HG02610 (cell line): Measurements from ENCODE around the gene SNX27.

Experiments
- ATAC-seq: cut with Tn5 transposase; IDR thresholded peaks from one replicate; pipeline ENCODE4 v1.9.1; 2021; ENCODE audit warnings: mild to moderate bottlenecking, moderate library complexity; ENCODE audit not compliant: unreplicated experiment

The SNX27 gene

DNA sequence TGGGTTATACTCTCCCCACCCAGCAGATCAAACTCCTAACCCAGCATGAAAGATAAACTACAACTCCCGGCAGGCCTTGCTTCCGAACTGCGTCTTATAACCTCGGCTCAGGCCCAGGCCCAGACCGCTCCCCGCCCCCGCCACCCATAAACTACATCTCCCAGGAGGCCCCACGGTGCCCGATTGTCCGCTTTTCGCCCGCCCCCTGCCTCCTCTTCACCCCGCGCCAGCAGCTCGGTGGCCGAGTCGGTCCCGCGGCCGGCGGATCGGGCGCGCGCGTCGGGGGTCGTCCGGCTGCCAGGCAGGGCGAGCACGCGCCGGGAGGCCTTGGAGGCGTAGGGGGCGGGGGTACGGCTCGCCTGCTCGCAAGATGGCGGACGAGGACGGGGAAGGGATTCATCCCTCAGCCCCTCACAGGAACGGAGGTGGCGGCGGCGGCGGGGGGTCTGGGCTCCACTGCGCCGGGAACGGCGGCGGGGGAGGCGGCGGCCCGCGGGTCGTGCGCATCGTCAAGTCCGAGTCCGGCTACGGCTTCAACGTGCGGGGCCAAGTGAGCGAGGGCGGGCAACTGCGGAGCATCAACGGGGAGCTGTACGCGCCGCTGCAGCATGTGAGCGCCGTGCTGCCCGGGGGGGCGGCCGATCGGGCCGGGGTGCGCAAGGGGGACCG, at the start of gene SNX27:
Gene SNX27, plus strand, starts transcription at position 219 of the 669 bp plus-strand sequence. Its CDS starts 152 bp downstream, at position 371.
- peak; percentile 94 for ATAC-seq

DNA sequence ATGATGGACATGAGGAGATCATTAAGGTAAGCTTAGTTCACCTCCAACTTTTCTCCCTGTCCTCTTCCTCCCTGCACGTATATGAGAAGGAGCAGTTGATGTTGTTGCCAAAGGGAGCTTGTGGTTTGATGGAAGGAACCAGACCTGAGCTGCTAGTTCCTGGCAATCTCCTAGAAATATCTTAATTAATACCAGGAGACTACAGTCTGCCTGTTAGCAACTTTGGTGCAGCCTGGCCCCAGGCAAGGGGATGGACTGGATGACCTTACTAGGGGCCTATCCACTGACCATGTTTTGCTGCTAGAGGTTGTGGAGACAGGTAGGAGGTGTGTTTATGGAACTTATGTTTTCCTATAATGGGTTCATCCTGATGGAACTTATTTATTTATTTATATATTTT, 49.2 kb upstream of the SNX27 start:
- ATAC-seq = no peak

DNA sequence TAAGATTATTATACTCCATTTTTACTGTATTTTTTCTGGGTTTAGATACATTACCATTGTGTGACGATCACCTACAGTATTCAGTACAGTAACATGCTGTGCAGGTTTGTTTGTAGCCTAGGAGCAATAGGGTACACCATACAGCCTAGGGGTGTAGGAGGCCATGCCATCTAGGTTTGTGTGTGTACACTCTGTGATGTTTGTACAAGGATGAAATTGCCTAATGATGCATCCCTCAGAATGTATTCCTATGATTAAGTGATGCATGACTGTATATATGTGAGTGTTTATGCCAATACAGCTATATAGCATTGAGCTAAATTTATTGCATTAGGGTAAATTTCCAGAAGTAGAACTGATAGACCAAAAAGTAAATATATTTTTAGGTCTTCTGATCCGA, 48.5 kb upstream of the SNX27 start:
- no peak for ATAC-seq

DNA sequence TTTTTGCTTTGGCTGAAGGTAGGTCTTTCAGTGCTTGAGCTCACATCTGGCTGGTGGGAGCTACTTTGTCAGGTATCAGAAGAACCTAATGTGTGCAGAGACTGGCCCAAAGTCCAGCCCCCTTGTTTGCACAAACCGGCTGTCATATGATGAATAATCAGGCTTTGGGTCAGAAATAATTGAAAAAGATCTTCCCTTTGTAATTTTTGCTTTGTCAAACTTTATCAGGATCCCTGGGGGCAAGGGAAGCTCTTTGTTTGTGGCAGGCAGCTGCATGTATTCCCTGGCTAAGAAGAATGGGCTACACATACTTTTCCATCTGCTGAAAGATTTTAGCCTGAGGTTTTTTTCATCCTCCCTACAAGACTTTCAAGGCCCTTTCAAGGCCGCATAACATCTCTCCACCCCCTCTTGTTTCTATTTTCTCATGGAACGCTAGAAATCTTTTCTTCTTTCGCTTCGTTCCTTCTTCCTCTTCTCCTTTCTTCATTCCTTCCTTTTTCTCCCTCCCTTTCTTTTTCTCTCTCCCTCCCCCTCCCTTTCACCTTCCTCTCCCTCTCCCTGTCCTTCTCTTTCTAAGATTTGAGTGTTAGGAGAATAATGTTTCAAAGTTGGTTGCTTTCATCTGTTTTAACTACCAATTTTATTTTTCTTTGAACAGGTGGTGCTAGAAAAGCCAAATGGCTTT, 46.2 kb upstream of the SNX27 start:
- no peak for ATAC-seq

DNA sequence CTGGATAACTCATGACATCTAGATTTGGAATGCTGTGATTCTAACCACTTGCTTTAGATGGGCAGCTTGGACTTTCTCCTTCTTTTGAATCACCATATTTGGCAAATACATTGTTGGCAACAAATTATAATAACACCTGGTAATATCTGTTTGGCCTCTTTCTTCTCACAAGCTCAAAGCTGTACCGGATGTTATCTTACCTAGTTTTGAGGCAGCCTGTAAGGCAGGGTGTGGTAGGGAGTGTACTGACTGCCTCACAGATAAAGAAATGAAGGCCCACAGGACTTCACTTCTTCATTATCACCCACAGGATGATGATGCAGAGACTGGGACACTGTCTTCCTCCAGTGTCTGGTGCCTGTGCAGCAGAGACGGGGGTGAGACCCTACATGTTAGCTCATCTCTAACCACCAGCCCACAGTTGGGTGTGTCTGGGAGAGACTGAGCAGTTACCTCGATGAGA, 43.2 kb upstream of the SNX27 start:
- no peak for ATAC-seq

DNA sequence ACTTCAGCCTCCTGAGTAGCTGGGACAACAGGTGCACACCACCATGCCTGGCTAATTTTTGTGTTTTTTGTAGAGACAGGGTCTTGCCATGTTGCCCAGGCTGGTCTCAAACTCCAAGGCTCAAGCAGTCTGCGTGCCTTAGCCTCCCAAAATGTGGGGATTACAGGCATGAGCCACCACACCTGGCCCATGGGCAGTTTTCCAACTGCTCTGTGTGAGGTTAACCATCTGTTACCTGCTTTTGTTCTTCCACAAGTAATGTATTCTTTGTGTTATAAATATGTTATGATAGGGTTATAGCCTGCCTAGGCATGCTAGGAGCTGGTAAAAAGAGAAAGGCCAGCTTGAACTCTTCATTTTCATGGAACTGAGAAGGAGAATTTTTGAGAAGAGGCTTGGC, 41.0 kb upstream of the SNX27 start:
- no peak for ATAC-seq

DNA sequence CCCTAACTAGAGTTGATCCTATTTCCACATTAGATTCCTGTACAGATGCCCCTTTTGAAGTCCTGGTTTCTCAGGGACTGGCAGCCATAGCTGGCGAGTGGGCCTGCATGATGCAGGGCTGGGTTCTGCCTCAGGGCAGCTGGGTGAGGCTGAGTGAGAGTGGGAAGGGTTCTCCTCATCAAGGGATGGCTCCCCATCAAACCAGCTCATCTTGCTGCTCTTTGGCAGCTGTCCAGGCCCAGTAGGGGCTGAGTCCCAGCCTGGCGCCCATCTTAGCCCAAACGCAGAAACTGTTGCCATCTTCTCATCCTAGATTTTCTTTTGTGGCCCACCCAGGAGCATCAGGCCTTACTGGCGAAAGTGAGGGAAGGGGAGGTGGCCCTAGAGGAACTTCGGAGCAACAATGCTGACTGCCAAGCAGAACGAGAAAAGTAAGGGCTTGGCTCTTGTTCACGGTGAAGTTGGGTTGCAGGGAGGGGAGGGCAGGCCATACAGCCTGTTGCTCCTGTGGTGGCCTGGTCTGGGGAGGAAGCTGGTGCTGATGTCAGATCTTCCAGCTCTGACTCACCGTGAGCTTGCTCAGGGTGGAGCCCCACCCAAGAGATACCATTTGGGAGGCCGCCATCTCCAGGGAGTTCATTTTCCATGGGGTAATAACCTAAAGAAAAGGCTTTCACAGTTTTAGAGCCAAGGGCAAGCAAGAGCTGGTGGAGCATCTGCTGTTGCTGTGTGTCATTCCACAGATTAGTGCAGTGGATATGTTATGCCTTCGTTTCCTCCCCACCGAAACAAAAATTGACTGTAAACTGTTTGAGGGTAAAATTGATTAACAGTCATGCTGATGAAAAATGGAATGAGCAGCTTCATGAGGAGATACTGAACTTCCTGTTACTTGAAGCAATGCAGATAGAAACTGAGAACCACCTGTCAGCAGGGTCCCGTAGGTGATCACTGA, 37.0 kb upstream of the SNX27 start:
- ATAC-seq = no peak

DNA sequence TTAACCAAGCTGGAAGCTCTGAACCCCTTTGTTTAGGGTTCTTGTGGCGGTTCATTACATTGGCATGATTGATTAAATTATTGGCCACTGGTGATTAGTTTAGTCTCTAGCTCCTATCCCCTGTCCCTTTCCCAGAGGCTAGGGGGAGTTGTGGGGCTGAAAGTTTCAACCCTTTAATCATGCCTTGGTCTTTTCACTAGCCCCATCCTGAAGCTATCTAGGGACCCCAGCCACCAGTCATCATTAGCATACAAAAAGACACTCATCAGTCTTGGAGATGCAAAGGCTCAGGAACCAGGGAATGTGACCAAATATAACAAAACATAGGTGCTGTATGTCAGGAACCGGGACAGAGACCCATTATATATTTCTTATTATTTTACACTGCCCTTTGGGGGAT, 34.7 kb upstream of the SNX27 start:
- no peak for ATAC-seq

DNA sequence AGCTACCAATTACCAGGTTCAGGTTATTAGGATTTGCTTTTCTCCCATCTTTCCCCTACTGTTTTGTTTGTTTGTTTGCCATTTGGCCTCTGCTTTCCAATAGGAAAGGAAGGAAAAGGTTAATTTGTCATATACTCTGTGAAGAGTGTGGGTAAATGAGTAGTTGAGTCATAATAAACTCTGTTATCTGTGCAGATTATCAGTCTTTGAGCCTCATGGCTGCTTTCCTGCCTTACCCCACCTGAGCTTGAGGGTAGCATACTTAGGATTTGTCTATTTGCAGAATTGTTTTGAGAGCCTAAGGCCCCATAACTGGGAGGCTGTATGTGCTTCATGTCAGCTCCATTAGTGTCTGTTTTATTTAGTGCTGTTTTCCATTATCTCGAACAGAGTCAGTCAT, 32.9 kb upstream of the SNX27 start:
- no peak for ATAC-seq

DNA sequence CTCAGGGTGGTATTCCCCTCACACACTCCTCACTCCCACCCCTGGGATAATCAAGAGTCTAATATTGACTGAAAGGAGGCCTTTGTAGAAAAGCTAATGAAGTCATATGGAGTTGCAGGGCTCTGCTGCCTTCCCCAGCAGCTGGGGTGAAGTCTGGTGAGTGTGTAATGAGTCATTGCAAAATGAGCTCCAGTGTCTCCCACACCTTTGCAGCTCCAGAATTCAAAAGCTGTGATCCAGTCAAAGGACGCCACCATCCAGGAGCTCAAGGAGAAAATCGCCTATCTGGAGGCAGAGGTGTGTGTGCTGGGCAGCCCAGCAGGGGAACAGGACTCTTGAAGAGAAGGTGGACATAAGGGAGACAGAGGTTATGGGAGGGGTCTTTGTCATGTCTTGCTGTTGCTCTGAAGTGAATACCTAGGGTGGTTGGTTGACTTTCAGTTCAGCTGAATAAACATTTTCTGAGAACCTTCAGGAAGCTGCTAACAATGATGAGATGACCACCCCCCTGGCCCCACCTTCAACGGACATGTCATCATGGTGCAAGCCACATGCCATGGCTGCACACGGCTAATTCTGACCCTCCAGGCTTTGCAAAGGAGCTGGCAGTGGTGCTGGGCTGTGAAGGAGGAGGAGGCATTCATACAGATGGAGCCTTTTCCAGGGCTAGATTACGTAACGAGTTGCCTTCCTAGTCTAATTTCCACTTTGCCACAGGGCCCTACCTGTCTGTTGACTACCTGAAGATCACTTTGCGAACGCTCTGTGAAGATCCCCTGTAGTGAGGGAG, 32.2 kb upstream of the SNX27 start:
- no peak for ATAC-seq

DNA sequence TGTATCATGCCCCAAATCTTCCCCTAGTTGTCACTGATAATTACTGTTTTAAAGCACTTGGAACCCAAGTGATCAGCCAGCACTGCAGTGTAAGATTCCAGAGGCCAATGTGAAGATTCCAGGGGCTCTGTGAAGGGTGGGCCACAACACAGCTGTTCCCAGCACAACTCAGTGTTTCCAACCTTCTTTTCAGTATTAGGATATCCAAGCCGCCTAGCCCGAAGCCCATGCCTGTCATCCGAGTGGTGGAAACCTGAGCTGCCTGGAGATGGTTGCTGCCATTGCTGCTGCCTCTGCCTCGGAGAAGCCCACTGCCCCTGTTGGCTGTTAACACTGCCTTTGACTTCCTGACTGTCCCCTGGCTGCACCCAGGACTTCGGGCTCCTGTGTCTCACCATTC, 30.4 kb upstream of the SNX27 start:
- ATAC-seq = no peak

DNA sequence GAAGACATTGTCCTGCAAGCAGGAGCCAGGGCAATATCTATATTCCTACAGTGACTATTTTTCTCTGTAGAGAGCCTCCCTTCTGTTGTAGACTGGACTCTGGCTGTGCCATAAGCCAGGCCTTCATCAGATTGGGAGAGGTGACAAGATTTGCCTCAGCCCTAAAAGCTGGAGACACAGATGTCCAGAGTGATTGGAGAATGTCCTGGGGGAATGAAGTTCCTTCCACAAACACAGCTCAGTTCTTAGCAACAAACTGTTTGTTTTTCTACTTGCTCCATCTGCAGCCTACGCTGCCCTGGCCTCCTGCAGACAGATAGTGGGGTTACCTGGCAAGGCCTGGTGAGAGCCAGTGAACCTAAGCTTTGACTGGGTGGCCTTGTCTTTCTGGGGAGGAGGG, 29.9 kb upstream of the SNX27 start:
- no peak for ATAC-seq

DNA sequence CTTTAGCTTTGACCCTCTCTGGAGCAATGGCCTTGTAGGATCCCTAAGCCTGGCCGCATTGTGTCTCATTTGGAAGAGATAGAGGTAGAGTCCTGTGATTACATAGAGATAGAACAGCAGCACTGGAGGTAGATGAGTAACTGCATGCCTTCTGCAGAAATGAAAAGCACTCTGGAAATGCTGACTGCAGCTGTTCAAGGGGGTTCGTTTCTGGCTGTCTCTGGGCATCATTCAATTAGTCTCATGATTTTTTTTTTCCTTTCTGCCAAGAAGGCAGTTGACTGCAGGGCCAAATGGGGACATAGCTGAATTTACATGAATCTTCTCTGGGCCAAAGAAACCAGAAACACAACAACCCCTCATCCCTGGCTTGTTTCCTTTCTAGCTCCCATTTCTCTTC, 28.1 kb upstream of the SNX27 start:
- no peak for ATAC-seq

DNA sequence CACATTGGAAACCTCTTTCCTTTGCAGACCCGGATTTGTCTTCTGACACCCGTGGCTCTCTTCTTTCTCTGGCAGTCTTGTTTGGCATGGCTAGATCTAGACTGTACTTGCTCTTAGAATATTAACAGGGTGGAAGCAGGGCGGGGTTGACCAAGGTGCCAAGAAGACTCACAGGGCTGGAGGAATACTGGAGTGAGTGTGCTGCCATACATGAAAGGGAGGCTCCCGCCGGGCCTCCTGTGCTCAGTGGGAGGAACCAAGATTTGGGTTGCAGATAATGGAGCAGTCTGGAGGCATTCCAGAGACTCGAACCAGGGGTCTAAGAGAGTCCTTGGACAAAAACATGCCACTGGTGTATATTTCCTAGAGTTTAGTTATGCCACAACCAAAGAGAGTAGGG, 27.6 kb upstream of the SNX27 start:
- ATAC-seq = no peak

DNA sequence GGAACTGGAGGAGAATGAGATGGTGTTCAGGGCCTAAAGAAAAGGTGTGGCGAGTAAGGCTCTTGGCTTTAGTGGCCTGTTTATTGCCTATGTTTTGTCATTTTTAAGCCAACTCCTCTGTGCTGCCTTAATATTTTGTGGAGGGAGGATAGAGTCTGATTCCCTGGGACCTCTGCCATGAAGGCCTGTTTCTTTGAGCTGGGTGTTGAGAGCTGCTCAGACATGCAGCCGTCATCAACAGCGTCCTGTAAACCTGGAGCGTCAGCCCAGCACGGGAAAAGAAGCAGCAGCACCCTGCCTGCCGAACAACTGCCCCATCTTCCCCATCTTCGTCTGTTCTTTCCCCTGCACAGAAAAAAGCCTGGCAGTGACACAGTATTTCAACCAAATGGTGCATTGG, 27.1 kb upstream of the SNX27 start:
- ATAC-seq = no peak

DNA sequence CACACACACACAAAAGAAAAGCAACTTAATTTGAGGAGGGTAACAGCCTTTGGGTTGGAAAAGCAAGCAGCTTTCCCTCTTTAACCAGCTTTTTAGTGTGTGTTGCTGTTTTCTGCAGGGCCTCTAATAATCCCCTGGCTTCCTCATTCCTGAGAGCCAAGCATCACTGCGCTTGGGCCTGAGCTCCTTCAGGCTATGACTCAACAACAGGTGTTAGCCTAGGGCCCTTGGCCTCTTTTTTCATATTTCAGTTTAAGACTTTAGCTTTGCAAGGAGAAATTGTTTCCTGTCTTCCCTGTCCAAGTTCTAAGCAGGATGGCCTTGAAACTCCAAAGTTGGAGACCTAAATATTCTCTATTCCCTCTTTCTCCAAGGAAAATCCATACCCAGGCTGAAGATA, 26.2 kb upstream of the SNX27 start:
- ATAC-seq = peak; percentile 43

DNA sequence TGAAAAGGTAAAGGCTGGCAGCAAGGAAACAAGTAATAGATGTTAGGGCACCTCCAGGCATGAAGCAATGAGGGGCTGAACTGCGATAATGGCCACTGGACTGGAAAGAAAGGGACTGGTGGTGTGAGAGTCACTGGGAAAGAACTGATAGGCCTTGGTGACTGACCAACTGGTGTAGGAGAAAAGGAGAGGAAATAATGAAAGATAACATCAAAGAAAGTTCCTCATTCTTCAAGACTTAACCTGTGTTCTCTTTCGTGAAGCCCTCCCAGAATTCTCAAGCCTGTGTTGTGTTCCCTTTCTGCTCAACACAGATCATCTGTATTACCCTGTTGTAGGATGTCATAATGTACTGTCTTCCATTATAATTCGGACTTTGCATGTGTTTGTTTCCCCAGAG, 20.9 kb upstream of the SNX27 start:
- no peak for ATAC-seq

DNA sequence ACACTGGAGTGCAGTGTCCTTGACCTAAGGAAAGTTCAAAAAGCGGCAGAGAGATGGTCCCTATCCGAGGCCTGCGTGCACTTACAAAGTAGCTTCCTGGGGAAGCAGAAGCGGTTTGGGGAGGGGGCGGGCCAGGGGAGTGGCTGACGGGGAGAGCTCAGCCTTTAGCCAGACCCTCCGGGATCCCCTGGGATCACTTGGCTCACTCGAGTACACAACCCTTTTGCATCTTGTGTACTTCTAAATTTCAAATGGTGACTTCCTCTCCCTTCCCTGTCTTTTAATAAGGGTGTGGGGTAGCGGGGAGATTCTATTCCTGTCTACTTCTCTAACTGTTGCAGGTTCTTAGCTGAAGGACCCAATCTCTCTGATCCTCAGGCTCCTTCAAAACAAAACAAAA, 18.1 kb upstream of the SNX27 start:
- ATAC-seq = no peak

DNA sequence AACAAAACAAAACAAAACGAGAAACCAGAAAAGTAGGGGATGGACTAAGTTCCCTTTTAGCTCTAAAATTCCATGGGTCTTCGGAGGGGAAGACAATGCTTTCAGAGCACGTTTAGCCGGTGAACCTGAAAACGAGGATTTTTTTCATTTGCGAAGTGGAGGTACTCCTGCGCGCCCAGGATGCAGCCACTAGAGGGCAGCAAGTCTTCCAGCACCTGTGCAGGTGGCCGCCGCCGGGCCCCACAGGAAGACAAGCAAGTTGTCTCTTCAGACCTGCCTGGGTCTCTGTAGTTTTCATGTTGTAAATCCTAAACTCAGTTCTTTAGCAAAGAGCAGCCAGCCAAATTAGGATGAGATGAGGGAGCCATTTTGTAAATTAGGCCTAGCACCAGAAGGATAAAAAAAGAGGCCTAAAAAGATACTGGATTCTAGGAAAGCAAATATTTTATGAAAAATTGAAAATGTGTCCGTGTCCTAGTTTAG, 17.7 kb upstream of the SNX27 start:
- ATAC-seq = no peak

DNA sequence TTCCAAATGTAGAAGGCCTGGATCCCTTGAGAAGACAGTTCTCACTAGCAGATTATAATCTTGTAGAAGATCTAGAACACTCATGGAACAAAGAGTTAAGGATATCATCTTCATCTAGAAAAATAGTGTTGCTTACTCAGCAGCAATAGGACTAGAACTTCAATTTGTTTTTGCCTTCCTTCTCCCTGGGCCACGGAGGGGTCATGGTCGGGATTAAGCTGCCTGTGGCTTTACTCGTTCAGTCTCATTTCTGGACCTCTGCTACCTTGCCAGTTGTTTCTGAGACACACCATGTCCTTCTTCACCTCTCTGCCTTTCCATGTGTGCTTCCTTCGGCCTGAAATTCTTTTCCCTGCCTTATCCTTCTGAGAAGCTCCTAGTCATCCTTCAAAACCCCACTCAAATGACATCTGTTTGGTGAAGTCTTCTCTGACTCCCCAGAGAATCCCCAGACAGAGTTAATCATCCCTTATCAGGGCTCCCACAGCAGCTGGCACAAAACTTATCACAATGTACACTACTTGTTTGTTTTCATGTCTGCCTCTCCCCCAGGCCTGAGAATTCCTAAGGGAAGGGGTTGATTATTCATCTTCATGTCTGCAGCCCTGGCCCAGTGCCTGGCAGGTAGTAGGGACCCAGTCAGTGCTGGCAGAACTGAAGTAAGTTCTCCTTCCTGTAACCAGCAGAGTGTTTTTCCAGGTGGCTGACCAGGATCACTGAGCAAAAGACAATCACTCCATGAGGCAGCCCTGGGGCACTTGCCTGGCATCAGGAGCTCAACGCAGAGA, 15.5 kb upstream of the SNX27 start:
- ATAC-seq = no peak
